Femur (tissue), 1 donor: ENCODE data around the gene TTC23.

Experiments
- DNase-seq: peaks from one replicate; pipeline ENCODE4 v3.0.0-alpha.2; 2017

TTC23 gene

DNA sequence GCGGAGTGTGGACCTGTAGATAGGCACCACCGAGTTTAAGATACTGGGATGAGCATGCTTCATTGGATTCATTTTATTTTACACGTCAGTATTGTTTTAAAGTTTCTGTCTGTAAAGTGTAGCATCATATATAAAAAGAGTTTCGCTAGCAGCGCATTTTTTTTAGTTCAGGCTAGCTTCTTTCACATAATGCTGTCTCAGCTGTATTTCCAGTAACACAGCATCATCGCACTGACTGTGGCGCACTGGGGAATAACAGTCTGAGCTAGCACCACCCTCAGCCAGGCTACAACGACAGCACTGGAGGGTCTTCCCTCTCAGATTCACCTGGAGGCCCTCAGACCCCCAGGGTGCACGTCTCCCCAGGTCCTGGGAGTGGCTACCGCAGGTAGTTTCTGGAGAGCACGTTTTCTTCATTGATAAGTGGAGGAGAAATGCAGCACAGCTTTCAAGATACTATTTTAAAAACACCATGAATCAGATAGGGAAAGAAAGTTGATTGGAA is 115.0 kb downstream of the TTC23 start:
- DNase-seq: no peak

DNA sequence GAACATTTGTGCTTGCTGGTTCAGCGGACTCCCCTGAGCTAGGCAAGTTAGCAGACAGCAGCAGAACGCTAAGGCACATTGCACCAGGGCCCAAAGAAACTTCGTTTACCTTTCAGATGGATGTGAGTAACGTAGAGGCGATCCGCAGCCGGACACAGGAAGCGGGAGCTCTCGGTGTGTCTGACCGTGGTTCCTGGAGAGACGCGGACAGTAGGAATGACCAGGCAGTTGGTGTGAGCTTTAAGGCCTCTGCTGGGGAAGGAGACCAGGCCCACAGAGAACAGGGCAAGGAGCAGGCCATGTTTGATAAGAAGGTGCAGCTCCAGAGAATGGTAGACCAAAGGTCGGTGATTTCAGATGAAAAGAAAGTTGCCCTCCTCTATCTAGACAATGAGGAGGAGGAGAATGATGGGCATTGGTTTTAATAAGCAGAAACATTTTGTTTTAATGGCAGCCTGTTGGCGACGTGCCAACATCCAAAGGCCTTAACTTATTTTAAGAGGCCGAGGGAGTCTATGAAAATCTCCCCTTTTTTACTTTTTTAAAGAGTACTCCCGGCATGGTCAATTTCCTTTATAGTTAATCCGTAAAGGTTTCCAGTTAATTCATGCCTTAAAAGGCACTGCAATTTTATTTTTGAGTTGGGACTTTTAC is 116.6 kb downstream of the TTC23 start:
- no peak for DNase-seq

DNA sequence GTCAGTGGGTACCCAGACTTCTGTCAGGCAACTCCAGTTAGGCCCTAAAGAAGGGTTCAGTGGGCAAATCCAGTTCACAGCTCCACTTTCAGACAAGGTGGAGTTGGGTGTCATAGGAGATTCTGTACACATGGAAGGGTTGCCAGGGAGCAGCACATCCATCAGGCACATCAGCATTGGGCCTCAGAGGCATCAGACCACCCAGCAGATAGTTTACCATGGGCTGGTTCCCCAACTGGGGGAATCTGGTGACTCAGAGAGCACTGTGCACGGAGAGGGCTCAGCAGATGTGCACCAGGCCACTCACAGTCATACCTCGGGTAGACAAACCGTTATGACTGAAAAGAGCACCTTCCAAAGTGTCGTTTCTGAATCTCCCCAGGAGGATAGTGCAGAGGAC is 117.3 kb downstream of the TTC23 start:
- DNase-seq: no peak

DNA sequence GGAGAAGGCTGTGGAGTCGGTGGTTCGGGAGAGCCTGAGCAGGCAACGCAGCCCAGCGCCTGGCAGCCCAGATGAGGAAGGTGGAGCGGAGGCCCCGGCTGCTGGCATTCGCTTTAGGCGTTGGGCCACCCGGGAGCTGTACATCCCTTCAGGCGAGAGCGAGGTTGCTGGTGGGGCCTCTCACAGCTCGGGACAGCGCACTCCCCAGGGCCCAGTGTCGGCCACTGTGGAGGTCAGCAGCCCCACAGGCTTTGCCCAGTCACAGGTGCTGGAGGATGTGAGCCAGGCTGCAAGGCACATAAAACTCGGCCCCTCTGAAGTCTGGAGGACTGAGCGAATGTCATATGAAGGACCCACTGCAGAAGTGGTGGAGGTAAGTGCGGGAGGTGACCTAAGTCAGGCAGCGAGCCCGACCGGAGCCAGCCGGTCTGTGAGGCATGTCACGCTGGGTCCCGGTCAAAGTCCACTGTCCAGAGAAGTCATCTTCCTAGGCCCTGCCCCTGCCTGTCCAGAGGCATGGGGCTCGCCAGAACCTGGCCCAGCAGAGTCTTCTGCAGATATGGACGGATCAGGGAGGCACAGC is 117.8 kb downstream of the TTC23 start:
- DNase-seq: no peak

DNA sequence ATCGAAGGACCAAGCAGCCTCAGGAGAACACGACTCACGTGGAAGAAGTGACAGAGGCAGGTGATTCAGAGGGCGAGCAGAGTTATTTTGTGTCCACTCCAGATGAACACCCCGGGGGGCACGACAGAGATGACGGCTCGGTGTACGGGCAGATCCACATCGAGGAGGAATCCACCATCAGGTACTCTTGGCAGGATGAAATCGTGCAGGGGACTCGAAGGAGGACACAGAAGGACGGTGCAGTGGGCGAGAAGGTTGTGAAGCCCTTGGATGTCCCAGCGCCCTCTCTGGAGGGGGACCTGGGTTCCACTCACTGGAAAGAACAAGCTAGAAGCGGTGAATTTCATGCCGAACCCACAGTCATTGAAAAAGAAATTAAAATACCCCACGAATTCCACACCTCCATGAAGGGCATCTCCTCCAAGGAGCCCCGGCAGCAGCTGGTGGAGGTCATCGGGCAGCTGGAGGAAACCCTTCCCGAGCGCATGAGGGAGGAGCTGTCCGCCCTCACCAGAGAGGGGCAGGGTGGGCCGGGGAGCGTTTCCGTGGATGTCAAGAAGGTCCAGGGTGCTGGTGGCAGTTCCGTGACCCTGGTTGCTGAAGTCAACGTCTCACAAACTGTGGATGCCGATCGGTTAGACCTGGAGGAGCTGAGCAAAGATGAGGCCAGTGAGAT is 118.5 kb downstream of the TTC23 start:
- DNase-seq: no peak

DNA sequence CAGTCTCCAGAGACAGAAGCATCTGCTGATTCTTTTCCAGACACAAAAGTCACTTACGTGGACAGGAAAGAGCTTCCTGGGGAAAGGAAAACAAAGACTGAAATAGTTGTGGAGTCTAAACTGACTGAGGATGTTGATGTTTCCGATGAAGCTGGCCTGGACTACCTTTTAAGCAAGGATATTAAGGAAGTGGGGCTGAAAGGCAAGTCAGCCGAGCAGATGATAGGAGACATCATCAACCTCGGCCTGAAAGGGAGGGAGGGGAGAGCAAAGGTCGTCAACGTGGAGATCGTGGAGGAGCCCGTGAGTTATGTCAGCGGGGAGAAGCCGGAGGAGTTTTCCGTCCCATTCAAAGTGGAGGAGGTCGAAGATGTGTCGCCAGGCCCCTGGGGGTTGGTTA is 119.1 kb downstream of the TTC23 start:
- no peak for DNase-seq

DNA sequence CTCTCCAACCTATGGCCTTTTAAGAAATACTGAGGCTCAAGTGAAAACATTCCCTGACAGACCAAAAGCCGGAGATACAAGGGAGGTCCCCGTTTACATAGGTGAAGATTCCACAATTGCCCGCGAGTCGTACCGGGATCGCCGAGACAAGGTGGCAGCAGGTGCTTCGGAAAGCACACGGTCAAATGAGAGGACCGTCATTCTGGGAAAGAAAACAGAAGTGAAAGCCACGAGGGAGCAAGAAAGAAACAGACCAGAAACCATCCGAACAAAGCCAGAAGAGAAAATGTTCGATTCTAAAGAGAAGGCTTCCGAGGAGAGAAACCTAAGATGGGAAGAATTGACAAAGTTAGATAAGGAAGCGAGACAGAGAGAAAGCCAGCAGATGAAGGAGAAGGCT is 119.7 kb downstream of the TTC23 start:
- no peak for DNase-seq

DNA sequence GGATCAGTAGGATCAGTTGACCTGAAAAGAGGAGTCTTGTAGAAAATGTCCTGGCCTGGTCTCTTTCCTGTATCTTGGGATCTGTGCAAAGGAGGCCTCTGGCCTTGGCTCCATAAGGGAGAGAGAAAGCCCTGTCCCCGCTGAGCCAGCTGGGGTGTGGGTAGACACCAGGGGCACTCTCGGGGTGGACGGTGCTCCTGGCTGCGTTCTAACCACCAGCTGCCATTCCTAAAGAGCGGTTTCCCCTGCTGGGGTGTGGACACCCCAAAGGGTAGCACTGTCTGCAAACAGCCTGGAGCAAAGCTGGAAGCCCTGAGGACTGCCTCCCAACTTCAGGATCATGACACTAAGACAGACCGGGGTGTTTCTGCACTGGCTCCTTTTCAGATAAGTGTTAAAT is 121.0 kb downstream of the TTC23 start:
- DNase-seq: no peak

DNA sequence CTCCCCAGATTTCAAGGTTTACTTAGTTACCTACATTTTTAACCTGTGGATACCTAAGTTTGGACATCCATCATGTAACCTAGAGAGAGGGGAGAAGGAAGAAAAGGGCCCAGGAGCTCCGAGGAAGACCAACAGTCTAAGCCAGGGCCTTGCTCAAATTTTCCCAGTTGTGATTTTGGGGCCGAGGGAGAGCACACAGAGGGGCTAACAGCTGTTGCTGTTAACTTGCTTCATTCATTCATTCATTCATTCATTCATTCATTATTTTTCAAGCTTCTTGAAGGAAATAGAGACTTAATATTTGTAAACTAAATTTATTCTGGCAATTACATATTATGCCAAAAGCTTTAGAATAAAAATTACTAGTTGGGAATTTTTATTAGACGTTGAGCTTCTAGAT is 121.6 kb downstream of the TTC23 start:
- DNase-seq: no peak

DNA sequence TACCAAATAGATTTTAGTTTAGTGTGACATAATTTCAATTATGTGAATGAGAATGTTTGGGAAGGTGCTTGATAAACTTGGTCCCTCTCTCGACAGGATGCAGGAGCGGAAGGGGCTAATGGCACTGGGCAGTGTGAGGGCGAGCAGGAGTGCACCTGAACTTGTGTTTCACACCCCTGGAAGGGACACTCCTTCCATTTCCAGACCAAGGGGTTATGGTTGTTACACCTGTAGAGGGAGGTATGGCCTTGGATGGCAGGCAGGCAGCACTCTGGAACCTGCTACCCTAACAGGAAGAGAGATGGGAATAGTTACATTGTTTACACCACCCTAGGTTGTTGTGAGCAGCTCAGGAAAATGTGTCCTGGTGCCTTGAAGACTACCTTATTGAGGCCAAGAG is 122.5 kb downstream of the TTC23 start:
- DNase-seq: no peak

DNA sequence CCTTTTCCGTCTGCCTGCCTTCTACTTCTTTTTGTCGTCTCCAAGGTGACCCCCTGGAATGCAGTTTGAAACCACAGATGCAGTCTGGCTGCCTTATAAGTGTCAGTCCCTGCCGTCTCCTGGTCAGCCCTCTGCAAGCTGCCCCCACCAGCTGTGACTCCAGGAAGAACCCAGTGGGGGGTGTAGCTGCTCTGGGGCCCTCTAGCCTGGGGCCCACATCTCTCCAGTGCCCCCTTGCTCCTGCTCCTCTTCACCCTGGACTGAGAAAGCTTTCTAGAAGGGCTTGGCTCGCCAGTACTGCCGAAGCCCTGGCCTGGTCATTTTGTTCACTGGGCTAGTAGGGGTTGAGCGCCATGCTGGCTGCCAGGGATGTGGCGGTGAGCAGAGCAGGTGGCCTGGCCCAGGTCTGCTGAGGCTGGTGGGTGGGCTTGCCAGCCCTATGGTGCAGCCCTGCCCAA is 123.2 kb downstream of the TTC23 start:
- no peak for DNase-seq

DNA sequence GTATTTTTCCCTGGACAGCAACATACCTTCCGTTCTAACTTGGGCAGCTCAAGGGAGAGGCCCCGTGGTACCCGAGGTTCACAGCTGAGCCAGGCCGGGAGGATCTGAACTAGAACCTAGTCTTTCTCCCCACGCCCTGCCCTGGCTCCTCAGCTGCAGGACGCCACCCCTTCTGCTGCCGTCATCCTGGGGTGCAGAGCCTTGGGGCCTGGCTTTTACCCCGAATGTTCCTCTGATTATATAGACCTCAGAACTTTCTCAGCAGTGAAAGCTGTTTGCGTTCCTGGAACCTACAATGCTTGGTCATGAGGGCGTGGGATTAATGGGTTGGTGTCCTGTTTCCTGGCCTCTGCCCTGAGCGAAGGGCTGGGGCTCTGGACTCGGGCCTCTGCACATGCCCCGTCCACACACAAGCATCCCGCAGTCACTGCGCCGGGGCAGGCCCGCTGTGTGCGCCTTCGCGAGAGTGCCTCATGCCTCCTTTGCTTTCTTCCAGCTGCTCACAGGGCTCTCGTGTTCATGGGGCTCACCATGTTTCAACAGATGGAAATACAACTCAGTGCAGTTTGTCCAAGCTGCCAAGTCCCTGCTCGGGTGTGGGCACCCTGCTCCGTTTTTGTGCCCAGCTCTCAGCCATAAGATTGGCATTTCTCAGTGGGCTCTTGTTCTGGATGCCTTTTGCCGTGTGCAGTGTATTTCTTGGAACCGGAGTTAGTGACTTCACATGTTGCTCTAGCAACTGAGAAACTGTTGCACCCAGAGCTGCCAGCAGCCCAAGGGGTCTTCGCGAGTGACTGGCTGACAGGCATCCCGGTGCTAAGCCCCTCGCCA is 124.1 kb downstream of the TTC23 start:
- DNase-seq: peak; percentile 71

DNA sequence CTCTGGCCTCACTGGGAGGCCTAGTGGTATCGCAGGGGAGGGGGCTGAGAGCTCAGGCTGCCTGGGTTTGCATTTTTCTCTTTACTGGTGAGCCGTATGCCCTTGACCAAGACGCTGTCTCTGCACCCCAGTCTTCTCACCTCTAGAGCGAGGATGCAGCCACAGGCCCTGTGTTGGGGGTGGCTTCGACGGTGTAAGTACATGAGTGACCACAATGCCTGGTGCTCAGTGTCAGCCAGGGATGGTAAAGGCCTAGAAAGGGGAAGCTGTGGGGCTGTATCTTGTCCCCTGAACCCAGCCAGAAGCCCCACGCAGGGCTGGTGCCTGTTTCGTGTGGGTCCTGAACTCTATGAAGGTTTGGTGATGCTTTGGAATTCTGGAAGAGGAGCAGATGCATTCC is 124.7 kb downstream of the TTC23 start:
- DNase-seq: no peak

DNA sequence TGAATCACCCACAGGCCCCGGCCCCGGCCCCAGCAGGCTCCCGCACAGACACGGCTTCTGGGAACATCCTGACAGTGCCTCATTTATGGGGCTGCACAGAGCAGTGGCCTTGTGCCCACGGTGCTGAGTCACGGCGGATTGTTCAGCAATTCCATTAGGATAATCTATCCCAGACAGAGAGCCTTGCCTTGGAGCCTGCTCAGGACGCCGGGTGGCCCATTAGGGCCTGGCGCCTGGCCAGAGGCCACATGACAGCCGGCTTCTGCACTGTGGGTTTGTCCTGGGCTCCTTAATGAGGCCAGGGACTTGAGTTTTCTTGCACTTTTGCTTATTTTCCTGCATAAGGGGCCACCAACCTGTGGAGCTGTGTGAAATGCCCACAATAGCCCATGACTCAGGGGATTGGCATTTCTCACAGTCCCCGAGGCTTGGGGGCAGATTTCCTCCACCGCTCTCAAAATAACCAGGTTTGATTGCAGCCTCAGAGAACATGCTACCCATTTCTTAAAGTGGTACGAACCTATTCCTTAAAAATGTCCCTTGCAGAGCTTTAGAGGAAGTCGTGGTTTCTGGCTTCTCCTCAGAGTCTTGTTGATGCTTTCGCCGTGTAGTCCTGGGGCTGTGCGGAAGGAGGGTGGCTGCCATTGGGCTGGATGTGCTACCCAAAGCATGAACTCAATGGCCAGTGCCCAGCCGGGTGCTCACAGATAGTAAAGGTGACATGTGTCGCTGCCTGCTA is 125.5 kb downstream of the TTC23 start:
- peak; percentile 92 for DNase-seq

DNA sequence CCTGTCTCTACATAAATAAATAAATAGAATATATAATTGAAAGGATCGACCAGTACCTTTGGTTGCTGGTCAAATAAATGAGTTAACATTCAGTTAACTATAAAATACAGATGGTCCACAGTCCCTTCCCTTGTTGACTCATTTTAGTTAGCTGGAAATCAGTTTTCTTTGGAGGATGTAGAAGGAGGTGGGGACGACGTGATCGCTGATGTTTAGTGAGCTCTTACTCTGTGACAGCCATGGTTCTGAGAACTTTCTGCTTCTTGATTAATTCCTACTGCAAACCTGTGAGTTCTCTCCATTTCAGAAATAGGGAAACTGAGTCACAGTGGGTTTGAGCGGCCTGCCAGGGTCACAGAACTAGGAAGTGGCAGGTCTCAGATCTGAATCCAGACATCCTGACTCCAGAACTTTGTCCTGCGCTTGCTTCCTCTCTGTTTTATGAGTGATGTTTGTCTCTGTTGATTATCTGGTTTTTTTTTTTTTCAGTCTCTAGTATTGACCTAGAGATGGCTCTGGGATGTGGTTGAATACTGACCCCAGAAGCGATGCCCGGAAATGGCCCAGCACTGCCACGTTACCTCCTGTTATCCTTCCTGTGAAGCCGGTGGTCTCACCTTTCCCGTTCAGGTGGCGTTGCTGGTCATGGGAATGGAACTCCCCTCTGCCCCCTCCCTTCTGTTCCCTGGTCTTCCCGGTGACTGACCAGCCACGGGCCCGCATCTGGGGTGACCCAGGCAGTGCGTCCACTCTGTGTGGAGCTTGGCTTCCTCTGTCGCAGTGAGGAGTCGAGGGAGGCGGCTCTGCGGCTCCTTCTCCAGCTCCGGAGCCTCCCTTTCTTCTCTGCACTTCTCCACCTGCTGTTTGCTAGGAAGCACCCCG is 126.3 kb downstream of the TTC23 start:
- no peak for DNase-seq

DNA sequence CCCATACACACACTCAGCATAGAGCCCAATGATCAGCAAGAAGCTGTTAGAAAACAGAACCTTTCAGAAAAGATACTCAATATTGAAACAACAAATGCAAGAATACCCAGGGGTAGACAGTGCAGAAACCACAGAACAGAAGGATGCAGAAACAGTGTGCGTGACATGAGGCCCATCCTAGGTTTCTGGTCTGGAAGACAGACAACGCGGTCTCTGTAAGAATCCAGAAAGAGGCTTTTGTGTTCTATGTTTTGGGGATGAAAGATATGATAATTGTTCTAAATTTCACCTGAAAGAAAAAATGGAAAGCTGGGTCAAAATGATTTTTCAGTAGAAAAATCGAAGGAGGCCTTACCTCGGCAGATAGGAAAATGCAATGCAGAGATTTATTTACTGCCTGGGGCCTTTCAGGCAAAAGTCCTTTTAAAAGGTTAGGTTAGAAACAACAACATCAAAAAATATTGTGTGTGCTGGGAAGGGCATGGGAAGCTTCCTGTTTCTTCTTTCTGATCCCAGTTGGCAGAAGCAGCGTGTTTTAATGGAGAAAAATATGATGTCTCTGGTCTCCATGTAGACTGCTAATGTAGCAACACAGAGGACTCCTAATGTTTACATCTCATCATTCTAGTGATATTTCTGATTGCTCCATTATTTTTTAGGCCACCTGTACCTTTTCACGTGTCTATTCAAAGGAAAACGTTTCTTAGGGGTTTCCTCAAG is 127.5 kb downstream of the TTC23 start:
- DNase-seq: no peak

DNA sequence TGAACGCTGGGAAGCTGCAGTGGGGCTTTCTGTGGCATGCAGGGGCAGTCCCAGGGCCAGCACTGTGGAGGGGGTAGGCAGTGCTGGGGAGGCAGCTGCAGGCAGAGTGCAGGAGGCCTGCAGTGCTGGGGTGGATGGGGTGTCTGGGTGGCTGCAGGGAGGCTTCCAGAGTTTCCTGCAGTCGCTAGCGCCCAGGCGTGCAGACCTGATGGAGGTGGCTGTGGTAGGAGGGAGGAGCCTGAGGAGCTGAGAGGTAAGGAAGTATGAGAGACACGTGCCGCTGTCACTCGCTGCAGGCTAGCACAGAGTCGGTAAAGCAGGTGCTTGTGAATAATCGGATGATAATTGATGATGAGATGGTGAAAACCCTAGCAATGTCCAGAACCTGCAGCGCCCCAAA is 128.2 kb downstream of the TTC23 start:
- DNase-seq: no peak

DNA sequence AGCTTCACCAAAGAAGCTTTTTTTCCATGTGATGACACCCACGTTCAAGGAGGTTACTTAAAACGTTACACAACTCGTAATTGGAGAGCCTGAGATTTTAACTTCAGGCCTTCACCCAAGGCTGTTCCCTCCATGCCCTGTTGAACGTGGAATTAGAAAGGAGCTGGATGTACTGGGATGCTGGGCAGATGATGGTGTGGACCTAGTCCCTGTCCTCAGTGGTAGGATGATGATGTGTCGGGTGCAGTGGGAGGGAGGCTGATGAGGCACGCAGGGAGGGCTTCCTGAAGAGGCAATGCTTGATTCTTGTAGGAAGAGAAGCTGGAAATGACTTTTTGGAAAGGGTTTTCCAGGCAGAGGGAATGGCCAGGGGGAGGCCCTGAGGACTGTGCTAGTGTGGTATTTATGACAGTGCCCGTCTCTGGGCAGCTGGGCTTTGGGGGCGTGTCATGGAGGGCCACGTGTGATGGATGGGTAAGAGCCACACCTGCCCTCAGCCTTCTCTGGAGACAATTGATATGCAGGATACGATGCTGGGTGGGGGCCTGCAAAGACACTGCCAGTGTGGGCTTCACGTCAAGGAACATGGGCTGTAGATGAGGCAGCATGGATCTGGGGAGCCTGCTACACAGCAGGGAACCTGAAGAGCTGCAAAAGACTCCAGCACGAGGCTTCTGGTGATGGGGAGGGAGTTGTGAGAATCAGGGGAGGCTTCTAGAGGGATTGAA is 129.2 kb downstream of the TTC23 start:
- DNase-seq: no peak

DNA sequence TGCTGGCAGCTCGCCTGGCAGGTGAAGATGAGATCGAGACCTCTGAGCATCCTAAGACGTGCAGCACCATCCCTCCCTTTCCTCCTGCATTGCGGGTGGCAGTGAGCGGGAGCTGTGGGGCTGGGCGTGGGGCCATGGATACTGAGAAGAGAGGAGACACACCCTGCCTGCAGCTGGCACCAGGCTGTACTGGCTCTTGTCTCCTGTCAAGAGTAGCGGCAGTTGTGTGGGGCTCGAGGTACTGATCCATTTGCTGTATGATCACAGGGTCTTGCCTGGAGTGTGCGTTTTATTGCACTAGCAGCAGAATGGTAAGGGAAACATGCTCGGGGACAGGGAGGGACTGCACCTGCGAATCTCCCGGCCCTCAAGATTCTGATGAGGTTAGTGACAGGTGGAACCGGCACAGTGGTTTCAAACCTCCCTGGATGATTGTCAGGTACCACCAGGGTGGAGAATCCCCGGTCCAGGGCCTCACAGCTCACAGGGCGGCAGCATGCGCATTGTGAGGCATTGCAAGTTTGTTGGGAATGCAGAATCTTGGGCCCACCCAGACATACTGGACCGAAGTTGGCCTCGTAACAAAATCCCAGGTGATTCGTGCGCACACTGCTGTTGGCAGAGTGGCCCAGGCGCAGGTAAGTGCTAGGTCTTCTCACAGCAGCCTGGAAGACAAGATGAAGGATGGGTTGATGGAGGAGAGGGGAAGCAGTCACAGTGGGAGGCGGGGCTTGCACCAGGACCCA is 130.4 kb downstream of the TTC23 start:
- no peak for DNase-seq
